Measurements from ENCODE around the gene TPCN2.

DNA sequence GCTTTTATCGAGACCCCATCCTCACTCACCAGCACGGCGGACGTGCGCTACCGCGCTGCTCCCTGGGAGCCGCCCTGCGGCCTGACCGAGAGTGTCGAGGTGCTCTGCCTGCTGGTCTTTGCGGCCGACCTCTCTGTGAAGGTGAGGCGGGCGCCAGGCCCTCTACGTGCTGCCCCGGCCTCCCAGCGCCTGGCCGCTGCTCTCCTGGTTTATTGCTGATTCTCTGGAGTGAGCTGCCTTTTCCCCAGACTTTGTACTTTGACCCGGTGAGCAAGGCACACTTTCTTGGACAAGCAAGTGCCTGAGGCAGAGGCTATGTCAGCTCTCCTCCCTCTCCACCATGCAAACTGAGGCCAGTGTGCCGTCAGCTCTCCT lies 6.5 kb downstream of the TPCN2 start:
- TF ChIP-seq CTCF (IDR thresholded peaks at IDR 0.05) (no peak), POLR2A (IDR thresholded peaks at IDR 0.05) (no peak)

Measured in heart left ventricle (tissue), 13 donors.